ENCODE results near the gene RERE.

The RERE gene

DNA sequence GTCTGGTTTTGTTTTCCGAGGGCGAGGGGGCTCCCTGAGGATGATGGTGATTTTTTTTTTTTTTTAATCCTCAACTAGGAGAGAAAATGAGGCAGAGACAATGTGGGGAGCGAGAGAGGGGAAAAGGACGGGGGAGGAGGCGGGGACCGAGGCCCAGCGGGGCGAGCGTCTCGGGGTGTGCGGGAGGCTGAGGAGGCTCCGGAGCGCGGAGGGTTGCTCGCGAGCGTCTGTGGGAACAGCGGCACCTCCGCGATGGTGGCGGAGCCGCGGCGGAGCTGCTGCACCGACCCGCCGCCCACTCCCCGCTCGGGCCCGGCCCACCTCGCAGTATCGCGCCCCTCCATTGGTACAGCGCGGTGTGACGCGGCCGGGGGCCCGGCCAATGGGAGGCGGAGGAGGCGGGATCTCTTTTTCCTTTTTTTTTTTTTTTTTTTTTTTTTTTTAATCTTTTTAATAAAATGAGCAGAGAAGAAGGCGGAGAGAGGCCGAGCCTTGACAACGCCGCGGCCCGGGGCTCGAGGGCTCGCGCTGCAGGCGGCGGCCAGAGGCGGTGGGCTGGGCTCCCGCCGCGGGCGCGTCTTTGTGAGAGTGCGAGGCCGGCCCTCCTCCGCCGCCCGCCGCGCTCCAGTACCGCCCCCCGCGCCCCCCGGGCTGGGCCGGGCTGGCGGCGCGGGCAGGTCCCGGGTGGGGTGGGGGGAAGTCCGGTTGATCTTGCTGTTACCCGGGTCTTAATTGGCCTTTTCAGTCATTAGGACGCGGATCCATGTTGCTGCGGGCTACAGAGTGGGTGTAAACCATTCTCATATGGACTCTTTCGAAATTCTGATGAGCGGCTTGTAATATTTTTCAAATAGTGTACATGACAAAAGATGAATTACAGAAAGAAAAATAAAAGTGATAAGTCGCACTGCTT, at the start of gene RERE:
TSS of gene RERE (minus strand) at position 229 of the 913 bp plus-strand sequence.
- peak; percentile 94 to 95 for DNase-seq (ENCODE audit: low read depth in 2 of 2)

DNA sequence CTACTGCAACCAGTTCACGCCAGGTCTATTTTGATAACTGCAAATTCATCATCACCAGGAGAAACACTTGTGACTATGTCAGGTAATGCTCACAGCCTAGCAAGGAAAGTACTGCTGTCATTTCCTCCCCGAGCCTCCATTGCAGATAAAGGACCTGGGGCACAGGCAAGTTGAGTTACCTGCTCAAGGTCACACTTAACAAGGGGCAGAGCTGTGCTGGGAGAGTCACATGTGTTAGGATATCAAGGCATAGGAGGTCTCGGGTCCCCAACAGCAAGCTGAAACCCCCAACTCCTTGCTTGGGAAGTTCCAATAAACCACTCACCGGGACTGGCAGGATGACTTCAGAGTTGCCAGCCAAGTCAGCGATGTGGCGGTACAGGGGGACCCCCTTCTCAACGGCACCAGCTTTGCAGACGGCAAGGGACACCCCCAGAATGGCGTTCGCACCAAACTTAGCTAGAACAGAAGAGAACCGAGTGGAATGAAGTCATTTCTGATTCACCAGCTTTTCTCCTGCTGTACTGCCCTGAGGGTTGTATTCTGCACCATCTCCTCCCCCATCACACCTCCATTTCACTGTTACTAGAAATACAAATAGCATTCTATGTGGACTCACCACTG, 49.5 kb upstream of the RERE start:
- DNase-seq (ENCODE audit: low read depth in 2 of 2): no peak

DNA sequence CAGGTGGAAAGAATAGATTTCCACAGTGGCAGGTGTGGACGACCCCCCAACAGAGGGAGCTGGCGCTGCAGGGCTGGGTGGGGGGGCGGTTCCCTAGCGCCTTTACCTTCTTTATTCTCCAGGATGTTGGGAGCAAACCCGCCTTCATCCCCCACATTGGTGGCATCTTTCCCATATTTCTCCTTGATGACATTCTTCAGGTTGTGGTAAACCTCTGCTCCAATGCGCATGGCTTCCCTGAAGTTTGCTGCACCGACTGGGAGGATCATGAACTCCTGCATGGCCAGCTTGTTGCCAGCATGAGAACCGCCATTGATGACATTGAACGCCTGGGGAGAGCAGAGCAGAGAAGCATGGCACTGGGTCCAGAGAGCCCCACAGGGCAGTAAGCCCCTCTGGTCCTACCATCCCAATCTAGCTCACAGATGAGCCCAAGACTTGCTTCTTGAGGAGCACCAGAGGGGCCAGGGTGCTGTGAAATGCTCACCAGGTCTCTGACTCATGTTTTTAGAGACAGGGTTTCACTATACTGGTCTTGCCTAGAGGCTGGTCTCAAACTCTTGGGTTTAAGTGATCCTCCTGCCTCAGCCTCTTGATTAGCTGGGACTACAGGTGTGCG, 48.8 kb upstream of the RERE start:
- DNase-seq (ENCODE audit: low read depth in 2 of 2): no peak

DNA sequence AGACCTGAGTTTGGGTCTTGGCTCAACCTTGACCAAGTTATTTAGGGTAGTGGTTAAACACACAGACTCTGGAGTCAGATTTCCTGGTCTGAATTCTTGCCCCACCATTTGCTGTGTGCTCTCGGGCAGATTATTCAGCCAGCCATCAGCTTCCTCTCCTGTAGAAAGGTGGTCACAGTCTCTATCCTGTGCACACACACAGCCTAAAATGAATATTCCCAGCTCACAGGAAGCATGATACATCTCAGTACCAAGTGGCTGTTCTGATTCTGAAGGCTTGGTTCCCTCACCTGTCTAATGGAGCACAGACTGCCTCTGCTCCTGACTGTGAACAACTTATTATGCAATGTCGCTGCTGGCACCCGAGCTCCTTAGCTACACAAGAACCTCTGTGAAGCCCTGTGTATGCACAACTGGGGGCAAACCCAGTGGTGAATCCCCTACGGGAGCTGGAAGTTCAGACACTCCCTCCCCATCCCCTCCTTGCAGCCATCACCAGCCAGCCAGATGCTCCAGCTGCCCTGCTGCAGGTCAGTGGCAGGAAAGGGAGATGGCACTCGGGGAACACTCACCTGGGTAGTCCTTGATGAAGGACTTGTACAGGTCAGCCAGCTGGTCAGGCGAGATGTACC, 47.4 kb upstream of the RERE start:
- no peak for DNase-seq (ENCODE audit: low read depth in 2 of 2)

DNA sequence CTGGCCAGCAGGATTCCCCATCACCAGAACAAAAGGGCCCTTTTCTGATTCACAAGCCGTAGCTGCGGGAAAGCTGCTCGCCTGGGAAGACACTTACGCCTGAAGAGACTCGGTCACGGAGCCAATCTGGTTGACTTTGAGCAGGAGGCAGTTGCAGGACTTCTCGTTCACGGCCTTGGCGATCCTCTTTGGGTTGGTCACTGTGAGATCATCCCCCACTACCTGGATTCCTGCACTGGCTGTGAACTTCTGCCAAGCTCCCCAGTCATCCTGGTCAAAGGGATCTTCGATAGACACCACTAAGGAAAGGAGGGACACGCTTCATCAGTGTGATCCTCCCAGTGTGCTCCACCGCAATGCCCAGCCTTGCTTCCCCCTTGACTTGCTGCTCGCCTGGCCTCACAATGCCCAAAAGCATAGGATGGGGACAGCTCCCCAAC, 46.4 kb upstream of the RERE start:
- DNase-seq (ENCODE audit: low read depth in 2 of 2): no peak

DNA sequence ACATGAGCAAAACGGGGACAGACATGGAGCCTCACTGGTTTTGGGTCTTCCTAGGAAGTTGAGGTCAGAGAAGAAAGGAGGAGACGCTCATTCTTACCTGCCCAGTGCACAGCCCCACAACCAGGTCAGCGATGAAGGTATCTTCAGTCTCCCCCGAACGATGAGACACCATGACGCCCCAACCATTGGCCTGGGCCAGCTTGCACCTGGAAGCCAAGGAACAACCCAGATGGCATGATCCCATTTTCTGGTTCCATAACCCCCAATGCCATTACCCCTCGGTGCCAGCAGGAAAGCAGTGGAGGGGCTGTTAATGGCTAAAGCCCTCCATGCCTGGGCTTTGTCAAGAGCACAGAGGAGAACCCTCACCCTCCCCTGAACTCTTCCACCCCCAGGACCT, 45.7 kb upstream of the RERE start:
- no peak for DNase-seq (ENCODE audit: low read depth in 2 of 2)

DNA sequence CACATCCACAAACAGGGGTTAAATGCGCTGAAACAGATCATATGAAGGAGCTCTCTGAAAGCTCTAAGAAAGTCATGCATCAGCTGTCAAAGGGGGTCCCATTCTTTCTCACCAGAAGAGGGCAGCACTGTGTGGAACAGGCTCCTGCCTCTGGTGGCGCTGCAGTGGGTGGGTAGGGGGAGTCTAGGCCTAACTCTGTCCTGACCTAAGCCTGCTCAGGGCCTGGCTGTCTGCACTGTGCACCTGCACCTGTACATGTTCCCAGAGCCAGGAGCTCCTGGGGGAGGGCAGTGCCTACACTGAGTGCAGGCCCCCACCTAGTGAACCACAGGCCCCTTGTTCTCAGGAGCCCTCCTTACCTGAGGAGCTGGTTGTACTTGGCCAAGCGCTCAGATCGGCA, 45.1 kb upstream of the RERE start:
- DNase-seq (ENCODE audit: low read depth in 2 of 2): no peak

DNA sequence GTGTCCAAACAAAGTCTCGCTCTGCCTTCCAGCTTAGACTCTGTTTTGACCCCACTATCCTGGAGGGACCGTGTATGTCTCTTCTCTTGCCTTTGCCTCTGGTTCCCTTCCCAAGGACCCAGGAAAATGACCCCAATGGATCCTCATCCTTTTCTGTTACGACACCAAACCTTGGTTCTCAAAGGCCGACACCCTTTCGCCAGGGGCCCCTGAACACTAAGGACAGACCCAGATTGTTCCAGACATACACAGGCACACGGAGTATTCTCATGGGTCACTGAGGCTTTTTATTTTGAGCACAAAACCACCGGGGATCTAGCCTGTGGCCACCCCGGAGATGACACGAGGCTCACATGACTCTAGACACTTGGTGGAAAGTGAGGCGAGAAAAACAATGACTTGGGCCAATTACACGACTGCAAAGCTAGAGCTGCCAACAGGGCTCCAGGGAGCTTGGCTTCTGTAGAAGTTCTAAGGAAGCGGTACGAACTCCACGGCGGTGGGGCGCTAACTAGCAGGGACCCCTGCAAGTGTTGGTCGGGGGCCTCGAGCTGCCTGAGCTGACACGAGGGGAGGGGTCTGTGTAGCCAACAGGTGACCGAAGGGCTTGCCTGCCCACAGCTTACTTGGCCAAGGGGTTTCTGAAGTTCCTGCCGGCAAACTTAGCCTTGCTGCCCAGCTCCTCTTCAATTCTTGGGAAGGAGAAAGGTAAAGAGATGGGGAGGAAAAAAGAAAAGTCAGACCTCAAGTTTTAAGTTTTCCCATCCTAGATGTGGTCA, 43.5 kb upstream of the RERE start:
- DNase-seq (ENCODE audit: low read depth in 2 of 2): no peak

DNA sequence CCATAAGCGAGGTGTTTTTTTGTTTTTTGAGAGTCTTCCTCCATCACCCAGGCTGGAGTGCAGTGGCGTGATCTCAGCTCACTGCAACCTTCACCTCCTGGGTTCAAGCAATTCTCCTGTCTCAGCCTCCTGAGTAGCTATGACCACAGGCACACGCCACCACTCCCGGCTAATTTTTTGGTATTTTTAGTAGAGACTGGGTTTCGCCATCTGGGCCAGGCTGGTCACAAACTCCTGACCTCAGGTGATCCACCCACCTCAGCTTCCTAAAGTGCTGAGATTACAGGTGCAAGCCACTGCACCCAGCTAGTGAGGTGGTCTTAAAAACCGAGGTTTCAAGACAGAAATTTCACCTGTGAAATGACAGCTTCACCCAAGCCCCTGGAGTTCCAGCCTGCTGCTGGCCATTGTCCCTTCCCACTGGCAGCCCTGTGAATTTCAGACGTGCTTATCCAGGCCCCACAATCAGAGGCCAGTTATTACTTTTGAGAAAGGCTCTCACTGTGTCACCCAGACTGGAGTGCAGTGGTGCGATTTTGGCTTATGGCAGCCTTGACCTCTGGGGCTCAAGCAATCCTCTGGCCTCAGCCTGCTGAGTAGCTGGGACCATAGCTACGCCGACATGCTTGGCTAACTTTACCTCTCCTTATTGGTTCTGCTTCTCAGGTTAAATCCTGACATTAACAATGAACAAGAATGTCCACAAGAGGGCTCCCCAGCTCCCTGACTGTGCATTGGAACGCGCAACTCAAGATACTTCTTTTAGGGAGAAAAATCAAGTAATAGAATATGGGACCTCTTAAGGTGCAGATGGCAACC, 41.7 kb upstream of the RERE start:
- DNase-seq (ENCODE audit: low read depth in 2 of 2): peak in 1 of 2 donors; percentile 41

DNA sequence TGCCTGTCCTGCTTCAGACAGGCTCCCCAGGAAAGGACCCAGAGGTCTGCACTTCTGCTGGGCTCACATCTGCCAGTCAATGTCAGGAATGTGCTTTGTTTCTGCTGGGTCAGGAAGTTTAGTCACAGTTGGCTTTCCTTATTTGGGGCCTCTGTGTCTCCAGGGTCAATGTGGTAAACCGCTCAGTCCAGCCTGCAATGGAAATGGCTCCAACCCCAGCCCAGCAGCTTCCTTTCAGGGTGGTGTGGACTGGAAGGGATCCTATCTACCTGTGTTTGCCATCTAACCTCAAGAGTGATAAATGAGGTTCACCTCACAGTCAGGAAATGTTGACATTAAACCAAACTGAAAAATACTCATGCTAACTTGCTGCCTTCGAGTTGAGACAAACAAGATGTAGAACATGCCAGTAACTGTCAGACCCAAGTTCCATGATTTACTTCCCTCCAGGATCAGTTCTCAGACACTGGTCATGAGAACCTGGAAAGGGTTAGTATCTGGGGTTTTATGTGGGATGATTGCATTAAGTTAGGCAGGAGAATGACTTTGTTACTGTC, 40.8 kb upstream of the RERE start:
- no peak for DNase-seq (ENCODE audit: low read depth in 2 of 2)

DNA sequence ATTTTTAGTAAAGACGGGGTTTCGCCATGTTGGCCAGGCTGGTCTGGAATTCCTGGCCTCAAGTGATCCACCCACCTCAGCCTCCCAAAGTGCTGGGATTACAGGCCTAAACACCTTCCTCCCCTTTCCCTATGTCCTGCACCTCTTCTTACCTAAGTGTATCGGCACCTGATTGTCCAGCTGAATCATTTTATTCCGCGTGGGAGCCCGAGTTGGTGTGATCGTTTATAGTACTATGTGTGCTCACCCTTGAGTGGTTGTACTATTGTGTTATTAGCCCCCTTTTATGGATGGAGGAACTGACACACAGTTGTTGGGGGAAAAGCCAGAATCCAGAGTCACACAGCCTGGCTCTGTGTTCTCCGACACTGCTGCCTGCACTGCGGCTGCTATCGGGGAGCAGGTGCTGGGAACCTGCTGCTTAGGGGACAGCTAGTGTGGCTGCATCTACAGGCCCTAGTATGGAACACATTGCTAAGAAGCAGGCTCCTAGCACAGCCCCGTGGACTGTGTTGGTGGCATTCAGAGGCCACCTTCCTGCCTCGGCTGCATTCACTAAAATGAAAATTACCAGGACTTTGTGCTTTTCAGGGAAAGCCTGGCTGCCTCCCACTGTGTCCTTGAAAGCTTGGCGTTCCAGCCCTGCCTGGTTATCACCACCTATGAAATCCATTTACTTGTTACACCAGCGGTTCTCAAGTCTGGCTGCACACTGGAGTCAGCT, 39.4 kb upstream of the RERE start:
- DNase-seq (ENCODE audit: low read depth in 2 of 2): no peak

DNA sequence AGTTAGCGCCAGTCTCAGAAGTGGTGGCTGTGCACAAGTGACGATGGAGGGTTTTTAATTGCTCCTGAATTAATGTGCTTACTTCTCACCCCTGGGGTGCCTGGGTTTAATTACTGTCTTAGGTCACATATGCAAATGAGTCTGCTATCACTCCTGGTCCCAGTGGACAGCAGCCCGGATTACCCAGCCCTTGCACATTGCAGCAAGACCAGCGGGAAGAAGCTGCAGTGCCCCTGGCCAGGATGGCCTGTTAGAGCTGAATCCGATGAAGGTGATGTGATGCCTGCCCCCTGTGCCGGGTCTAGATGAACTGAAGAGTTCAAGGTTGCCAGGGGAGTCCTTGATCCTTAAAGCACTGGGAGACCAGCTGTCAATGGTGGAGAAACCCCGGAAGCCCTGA, 36.8 kb upstream of the RERE start:
- no peak for DNase-seq (ENCODE audit: low read depth in 2 of 2)

DNA sequence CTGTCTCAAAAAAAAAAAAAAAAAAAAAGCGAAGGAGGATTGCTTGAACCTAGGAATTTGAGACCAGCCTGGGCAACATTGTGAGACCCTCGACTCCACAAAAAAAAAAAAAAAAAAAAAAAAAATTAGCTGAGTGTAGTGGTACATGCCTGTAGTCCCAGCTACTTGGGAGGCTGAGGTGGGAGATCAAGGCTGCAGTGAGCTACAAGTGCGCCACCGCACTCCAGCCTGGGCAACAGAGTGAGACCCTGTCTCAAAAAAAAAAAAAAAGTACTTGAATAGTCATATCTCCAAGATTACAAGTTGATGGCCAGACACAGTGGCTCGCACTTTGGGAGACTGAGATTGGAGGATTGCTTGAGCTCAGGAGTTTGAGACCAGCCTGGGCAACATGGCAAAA, 33.6 kb upstream of the RERE start:
- no peak for DNase-seq (ENCODE audit: low read depth in 2 of 2)

DNA sequence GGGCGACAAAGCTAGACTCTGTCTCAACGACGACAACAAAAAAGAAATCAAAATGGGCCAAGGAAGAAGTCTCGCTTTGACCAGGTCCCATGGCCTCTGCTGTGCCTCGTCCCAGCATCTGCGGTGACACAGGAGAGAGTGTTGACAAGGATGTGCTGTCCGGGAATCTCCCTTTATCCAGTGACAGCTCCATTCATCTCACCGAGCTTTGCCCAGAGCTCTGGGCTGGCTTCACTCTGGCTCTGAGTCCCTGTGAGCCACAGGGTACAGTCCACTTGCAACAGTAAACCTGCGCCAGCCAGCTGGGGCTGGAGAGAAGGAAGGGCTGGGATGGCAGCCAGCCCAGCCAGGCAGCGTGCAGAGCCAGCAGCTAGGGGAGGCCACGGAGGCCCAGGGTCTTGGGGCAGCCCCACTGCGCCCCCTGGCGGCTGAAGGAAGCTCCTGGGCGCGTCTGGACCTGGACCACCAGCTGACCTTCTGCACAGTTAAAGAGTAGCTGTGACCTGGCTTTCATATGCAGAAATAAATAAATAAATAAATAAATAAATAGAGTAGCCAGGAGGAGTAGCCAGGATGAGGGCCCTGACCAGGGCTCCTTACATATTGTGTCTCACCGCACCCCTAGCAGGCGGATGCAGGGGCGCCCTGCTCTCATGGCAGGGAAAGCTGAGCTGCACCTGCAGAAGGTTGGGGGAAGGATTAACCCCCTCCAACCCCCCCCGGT, 31.4 kb upstream of the RERE start:
- DNase-seq (ENCODE audit: low read depth in 2 of 2): peak; percentile 67 to 79

DNA sequence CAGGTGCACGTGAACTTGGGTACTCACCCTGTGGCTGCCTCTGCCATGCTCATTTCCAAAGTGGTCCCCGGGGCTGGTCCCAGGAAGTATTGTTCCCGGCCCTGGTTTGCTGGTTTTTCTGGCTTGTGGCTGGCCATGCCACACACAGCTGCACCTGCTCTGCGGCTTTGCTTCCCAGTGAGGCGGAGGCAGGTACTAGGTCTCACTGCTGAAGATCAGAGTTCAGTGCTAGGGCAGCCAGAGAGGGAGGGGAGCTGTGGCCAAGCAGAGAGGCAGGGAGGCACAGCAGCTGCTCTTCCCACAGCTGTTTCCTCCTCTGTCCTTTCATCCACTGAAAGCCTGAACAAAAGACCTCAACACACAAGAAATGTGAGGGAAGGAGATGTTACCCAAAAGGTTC, 30.6 kb upstream of the RERE start:
- no peak for DNase-seq (ENCODE audit: low read depth in 2 of 2)

DNA sequence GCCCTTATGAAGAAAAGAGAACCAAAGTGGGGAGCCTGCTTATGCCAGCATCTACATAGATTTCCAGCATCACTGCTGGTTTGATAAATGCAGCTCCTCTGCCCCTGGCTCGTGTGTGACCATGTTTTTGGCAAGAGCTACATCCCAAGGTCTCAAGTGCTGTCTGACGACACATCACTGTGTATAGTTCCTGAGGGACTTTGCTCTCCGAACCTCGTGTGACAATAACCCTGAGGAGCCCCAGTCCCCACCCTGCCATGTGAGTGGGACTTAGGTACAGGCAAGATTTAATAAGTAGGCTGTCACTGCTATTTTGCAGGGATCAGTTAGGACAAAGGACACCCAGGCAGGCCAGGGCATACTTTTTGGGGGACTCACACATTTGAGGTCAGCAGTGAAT, 28.8 kb upstream of the RERE start:
- DNase-seq (ENCODE audit: low read depth in 2 of 2): no peak

DNA sequence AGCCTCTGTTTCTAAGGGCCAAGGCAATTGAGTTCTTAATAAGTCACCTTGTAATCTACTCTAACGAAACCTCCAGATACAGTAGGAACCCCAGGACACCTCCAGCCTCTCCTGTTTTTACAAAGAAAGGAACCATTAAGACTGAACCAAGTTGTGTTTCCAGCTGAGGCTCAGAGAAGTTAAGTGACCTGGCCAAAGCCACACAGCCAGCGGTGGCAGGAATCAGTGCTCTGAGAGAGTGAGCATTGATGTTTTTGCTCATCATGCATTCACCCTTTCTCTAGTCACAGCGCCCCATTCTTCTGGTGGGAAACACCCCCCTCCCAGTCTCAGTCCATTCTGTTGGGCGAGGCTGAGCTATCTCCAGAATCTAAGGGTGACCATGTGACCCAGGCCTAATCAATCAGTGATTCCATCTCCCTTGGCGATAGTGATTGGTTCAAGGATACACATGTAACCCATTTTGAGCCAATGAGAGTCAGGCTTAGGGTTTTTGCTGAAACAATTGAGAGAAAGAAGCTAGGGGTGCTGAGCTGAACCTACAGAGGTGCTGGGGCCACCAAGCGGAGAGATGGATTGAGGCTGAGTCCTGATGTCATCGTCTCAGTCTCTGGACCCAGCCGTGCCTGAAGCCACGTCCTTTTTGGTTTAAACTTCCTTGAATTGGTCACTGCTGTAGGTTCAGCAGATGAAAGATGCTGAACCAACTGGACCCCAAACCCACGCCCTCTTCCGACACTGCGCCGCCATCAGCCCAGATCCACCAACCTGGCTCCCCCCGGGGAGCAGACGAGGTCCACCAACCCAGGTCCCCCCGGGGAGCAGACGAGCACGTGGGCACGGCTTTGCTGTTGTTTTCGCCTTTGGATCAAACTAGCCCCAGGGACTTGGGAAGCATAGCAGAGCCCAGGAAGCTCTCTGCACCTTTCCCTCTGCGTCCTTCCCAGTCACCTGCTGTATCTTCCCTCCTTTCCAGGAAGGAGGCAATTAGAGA, 28.0 kb upstream of the RERE start:
- no peak for DNase-seq (ENCODE audit: low read depth in 2 of 2)

DNA sequence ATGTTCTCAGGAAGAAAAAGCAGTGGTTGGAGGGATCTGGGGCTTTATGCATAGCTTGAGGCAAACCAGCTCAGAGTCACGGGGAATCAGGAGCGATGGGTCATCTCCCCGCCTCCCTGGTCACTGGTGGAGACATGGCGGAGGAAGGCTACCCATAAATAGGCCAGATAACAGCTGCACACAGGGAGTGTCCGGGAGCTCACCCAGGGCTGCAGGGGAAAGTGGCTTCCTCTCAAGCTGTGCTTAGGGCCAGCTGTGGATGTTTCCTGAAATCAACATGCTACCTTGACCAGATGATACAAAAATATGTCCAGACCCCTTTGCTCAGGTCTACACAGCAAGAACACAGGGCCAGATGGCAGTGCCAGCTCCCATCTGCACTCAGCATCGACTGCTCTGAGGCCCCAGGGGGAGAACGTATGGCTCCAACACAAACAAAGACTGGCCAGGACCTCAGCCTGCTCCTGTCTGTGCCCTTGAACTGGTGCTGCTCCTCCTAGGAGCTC, 27.1 kb upstream of the RERE start:
- DNase-seq (ENCODE audit: low read depth in 2 of 2): no peak
